ENCODE results near the gene LIPG. TPM values are rescaled to one million over a fixed set of nuclear protein-coding genes. Genes with fewer than 3 reads are reported as not detected.

The LIPG gene
- polyA plus RNA-seq, 1 donor from 2014 or later = 0.85 TPM

DNA sequence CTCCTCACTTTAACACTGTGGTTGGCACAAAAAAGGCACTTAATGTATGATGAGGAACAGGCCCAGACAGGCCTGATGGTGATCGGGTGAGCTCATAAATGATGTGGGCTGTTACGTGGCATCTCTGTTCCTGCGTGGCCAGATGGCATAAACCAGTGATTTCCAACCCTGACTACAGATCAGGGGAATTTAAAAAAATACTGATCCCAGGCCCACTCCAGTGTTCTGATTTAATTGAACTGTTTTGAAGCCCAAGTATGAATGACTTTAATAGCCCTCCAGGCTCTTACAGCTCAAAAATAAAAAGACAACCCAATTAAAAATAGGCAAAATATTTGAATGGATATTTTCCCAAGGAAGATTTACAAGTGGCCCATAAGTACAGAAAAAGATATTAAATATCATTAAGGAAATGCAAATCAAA lies 48.2 kb downstream of the LIPG start:
- H3K9me3 ChIP-seq (ENCODE audit: low read length) = no peaks in the 10 kb centered on the region
- no peaks in the 10 kb centered on the region for H3F3A ChIP-seq (ENCODE audit: insufficient read depth, low read length, poor library complexity, severe bottlenecking)
- no peak for TF ChIP-seq TAF1 (IDR thresholded peaks at IDR 0.05; ENCODE audit: low read depth)
- TF ChIP-seq EZH2 (IDR thresholded peaks at IDR 0.05; ENCODE audit: borderline replicate concordance, insufficient read depth, low read length, poor library complexity, severe bottlenecking) = no peak
- no peak for TF ChIP-seq EP300 (conservative IDR thresholded peaks at IDR 0.05; ENCODE audit: poor library complexity, severe bottlenecking)
- TF ChIP-seq, protein P1, sequence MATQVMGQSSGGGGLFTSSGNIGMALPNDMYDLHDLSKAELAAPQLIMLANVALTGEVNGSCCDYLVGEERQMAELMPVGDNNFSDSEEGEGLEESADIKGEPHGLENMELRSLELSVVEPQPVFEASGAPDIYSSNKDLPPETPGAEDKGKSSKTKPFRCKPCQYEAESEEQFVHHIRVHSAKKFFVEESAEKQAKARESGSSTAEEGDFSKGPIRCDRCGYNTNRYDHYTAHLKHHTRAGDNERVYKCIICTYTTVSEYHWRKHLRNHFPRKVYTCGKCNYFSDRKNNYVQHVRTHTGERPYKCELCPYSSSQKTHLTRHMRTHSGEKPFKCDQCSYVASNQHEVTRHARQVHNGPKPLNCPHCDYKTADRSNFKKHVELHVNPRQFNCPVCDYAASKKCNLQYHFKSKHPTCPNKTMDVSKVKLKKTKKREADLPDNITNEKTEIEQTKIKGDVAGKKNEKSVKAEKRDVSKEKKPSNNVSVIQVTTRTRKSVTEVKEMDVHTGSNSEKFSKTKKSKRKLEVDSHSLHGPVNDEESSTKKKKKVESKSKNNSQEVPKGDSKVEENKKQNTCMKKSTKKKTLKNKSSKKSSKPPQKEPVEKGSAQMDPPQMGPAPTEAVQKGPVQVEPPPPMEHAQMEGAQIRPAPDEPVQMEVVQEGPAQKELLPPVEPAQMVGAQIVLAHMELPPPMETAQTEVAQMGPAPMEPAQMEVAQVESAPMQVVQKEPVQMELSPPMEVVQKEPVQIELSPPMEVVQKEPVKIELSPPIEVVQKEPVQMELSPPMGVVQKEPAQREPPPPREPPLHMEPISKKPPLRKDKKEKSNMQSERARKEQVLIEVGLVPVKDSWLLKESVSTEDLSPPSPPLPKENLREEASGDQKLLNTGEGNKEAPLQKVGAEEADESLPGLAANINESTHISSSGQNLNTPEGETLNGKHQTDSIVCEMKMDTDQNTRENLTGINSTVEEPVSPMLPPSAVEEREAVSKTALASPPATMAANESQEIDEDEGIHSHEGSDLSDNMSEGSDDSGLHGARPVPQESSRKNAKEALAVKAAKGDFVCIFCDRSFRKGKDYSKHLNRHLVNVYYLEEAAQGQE (IDR thresholded peaks at IDR 0.05; ENCODE audit: borderline replicate concordance) = no peak
- no peak for TF ChIP-seq MXI1 (conservative IDR thresholded peaks at IDR 0.05; ENCODE audit: poor library complexity, severe bottlenecking)
- no peak for TF ChIP-seq RAD21 (conservative IDR thresholded peaks at IDR 0.05)
- TF ChIP-seq, protein P2, sequence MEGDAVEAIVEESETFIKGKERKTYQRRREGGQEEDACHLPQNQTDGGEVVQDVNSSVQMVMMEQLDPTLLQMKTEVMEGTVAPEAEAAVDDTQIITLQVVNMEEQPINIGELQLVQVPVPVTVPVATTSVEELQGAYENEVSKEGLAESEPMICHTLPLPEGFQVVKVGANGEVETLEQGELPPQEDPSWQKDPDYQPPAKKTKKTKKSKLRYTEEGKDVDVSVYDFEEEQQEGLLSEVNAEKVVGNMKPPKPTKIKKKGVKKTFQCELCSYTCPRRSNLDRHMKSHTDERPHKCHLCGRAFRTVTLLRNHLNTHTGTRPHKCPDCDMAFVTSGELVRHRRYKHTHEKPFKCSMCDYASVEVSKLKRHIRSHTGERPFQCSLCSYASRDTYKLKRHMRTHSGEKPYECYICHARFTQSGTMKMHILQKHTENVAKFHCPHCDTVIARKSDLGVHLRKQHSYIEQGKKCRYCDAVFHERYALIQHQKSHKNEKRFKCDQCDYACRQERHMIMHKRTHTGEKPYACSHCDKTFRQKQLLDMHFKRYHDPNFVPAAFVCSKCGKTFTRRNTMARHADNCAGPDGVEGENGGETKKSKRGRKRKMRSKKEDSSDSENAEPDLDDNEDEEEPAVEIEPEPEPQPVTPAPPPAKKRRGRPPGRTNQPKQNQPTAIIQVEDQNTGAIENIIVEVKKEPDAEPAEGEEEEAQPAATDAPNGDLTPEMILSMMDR (IDR thresholded peaks at IDR 0.05; ENCODE audit: poor library complexity, severe bottlenecking) = no peak
- TF ChIP-seq SMC3 (conservative IDR thresholded peaks at IDR 0.05; ENCODE audit: poor library complexity) = no peak
- TF ChIP-seq POLR2AphosphoS5 (IDR thresholded peaks at IDR 0.05) = no peak
- no peak overlapping the region for H3K4me3 ChIP-seq (ENCODE audit: low read length)
- H2AFZ ChIP-seq (ENCODE audit: low read depth, low read length) = no peak overlapping the region
- H3K36me3 ChIP-seq (ENCODE audit: insufficient read depth, low read length) = no peaks in the 10 kb centered on the region
- no peaks in the 10 kb centered on the region for H3K9me2 ChIP-seq (ENCODE audit: insufficient read depth, low read length)
- no peaks in the 10 kb centered on the region for H3K27me3 ChIP-seq (ENCODE audit: insufficient read depth, low read depth, low read length)
- H3K9ac ChIP-seq (ENCODE audit: low read length) = no peak overlapping the region
- no peak overlapping the region for H3K27ac ChIP-seq (ENCODE audit: low read length)
- no peaks in the 10 kb centered on the region for H3K79me2 ChIP-seq (replicated peaks; ENCODE audit: insufficient read depth, low read length)
- no peak overlapping the region for H3K4me2 ChIP-seq (ENCODE audit: low read length)
- no peaks in the 10 kb centered on the region for H4K20me1 ChIP-seq (ENCODE audit: insufficient read depth)

DNA sequence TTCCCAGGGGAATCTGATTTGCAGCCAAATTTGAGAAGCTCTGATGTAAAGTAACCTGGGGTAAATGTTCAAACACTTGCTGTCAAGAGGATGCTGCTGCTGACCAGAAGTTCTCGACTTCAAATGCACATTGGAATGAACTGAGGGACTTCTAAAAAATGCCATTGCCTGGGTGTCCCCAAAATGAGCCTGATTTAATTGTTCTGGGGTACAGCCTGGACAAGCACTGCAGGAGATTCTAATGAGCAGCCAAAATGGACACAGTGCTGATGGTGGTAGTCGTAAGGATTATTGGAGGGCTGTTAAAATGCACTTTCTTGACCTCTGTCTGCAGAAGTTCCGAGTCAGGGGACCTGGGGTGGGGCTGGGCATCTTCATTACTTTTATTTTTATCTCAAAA lies 49.5 kb downstream of the LIPG start:
- no peaks in the 10 kb centered on the region for H3F3A ChIP-seq (ENCODE audit: insufficient read depth, low read length, poor library complexity, severe bottlenecking)
- H2AFZ ChIP-seq (ENCODE audit: low read depth, low read length) = no peak overlapping the region
- TF ChIP-seq SMC3 (conservative IDR thresholded peaks at IDR 0.05; ENCODE audit: poor library complexity) (no peak), POLR2AphosphoS5 (IDR thresholded peaks at IDR 0.05) (no peak), MXI1 (conservative IDR thresholded peaks at IDR 0.05; ENCODE audit: poor library complexity, severe bottlenecking) (no peak), RAD21 (conservative IDR thresholded peaks at IDR 0.05) (no peak)
- TF ChIP-seq, protein P1 (IDR thresholded peaks at IDR 0.05; ENCODE audit: borderline replicate concordance) = no peak
- TF ChIP-seq, protein P2 (IDR thresholded peaks at IDR 0.05; ENCODE audit: poor library complexity, severe bottlenecking) = no peak
- no peak overlapping the region for H3K9ac ChIP-seq (ENCODE audit: low read length)
- no peaks in the 10 kb centered on the region for H3K27me3 ChIP-seq (ENCODE audit: insufficient read depth, low read depth, low read length)
- H3K9me2 ChIP-seq (ENCODE audit: insufficient read depth, low read length) = no peaks in the 10 kb centered on the region
- no peaks in the 10 kb centered on the region for H3K36me3 ChIP-seq (ENCODE audit: insufficient read depth, low read length)
- no peaks in the 10 kb centered on the region for H3K79me2 ChIP-seq (replicated peaks; ENCODE audit: insufficient read depth, low read length)
- no peaks in the 10 kb centered on the region for H4K20me1 ChIP-seq (ENCODE audit: insufficient read depth)
- H3K9me3 ChIP-seq (ENCODE audit: low read length) = no peaks in the 10 kb centered on the region
- no peak overlapping the region for H3K27ac ChIP-seq (ENCODE audit: low read length)
- no peak overlapping the region for H3K4me3 ChIP-seq (ENCODE audit: low read length)
- H3K4me2 ChIP-seq (ENCODE audit: low read length) = no peak overlapping the region
